Posterior cingulate gyrus (tissue), 11 donors: ENCODE measurements around the gene BIVM.

Source experiments
- DNase-seq, 10 donors: peaks; one replicate each; pipeline versions ENCODE4 v3.0.0 to v3.0.0-alpha.2; 2020 to 2021; ENCODE audit warnings: mixed read lengths in 3 of 10
- intact Hi-C: fragments of 100-400 bp; cut with DNase I; formaldehyde crosslinking; loops from one replicate; pipeline ENCODE4 v1.15.1; 2023

BIVM gene

DNA sequence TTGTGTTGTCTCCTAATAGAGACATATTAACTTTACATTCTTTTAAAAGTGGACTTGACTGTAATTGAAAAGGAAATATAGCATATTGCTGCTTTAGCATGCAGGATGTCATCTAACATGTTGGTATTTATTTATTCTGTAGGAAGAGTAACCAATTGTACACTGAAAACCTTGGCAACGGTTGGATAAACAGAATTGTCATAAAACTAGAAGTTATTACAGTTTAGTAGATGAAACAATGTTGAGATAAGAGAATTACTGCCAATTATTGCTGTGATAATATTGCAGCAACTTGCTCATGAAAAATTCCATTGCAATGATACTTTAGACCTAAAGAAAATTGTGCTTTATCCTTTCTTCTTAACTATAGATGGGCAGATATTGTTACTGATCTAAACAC is 39.4 kb downstream of the BIVM start:
- no peak for DNase-seq
- intact Hi-C loops, result no loop called here

DNA sequence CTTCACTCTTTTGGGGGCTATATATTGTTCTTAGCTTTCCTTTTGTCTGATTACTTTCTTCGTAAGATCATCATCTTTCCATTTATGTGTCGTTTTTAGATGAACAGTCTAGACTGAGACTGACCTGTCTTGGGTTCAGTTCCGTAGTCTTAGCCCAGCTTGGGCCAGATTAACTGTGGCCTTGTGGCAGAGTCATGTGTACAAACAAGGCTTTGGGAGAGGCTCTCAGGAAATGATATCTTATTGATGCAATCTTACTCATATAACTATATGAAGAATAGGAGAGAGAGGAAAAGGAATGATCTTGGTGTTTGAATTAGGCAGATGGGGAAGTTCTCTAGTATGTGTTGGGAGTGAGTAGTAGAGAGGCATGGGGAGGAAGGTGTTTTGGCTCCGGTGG is 40.1 kb downstream of the BIVM start:
- intact Hi-C loops, result no loop called here
- DNase-seq, result no peak

DNA sequence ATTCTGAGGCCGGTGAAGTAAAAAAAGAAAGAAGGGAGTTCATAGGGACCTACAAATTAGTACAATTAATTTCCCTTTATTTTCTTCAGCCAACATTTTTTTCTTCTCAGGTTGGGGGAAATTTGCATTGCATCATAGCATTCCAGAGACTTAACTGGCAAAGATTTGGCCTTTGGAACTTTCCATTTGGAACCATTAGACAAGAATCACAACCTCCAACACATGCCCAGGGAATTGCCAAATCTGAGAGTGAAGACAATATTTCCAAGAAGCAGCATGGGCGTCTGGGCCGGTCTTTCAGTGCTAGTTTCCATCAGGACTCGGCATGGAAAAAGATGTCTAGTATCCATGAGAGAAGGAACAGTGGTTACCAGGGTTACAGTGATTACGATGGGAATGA is 40.5 kb downstream of the BIVM start:
- no peak for DNase-seq
- intact Hi-C loops, result no loop called here

DNA sequence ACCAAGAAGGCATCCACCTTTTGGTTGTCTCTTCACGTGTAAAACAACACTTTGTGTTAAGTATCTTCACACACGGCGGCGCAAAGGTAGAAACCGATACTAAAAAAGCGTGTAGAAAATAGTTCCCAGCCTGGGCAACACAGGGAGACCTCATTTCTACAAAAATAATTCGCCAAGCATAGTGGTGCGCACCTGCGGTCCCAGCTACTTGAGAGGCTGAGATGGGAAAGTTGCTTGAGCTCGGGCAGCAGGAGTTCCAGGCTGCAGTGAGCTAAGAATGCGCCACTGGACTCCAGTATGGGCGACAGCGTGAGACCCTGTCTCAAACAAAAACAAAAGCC is 46.3 kb downstream of the BIVM start:
- no peak for DNase-seq
- intact Hi-C loops, result loop anchor here (2.0 kb wide), 1 partner anchor 44 kb away; no protein-coding TSS in a partner anchor

DNA sequence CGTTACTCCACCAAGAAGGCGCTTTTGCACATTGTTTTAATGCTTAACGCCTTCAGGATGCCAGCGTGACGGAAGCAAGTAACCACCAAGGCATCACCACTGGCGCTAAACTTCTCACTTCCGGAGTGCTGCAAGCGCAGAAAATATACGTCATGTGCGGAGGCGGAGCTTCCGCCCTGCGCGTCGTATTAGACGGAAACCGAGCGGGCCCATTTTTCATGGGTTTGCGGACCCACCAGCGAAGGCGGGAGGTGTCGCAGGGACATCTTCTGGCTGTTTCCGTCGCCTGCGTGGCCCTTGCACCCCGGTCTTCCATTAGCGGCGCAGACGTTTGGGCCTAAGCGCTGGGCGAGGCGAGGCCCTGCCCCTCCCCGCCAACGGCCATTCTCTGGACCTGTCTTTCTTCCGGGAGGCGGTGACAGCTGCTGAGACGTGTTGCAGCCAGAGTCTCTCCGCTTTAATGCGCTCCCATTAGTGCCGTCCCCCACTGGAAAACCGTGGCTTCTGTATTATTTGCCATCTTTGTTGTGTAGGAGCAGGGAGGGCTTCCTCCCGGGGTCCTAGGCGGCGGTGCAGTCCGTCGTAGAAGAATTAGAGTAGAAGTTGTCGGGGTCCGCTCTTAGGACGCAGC is 46.8 kb downstream of the BIVM start, which contains the start of gene ERCC5:
TSS of gene ERCC5 (plus strand) at position 403 of the 631 bp plus-strand sequence. CDS start 235 bp downstream, outside the sequence.
- intact Hi-C loops, result loop anchor here (2.0 kb wide), 4 partner anchors 45 to 265 kb away; partner anchors contain the start of genes TEX30 and TPP2
- peak; percentile 86 to 98 (median 91) for DNase-seq

DNA sequence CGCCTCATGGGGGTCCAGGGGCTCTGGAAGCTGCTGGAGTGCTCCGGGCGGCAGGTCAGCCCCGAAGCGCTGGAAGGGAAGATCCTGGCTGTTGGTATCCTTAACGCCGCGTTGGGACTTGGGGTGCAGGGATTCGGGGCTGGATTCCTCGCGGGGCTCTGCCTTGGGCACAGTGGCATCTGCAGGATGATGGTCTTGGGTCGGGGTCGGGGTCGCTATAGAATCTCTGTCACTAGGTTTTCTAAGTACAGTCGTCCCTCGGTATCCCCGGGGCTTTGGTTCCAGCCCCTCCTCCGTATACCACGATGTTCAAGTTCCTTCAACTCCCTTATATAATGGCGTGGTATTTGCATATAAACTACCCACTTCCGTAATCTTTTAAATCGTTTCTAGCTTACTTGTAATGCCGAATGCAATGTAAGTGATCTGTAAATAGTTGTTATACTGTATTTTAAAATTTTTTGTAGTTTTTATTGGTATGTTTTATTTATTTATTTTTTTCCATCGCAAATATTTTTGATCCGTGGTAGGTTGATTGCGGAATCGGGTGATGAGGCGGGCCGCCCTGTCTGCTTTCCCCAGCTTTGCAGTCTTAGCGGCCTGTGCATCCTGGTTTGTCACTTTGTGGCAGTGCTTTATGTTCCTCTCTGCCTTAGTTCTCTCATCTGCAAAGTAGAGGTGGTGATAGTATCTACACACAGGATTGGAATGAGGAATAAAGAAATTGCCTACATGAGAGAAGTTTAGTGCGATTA is 47.5 kb downstream of the BIVM start:
- peak in 4 of 10 donors; percentile 21 to 80 (median 52) for DNase-seq
- intact Hi-C loops, result loop anchor here (2.0 kb wide), 3 partner anchors 74 to 266 kb away; partner anchors contain the start of genes TEX30 and TPP2

DNA sequence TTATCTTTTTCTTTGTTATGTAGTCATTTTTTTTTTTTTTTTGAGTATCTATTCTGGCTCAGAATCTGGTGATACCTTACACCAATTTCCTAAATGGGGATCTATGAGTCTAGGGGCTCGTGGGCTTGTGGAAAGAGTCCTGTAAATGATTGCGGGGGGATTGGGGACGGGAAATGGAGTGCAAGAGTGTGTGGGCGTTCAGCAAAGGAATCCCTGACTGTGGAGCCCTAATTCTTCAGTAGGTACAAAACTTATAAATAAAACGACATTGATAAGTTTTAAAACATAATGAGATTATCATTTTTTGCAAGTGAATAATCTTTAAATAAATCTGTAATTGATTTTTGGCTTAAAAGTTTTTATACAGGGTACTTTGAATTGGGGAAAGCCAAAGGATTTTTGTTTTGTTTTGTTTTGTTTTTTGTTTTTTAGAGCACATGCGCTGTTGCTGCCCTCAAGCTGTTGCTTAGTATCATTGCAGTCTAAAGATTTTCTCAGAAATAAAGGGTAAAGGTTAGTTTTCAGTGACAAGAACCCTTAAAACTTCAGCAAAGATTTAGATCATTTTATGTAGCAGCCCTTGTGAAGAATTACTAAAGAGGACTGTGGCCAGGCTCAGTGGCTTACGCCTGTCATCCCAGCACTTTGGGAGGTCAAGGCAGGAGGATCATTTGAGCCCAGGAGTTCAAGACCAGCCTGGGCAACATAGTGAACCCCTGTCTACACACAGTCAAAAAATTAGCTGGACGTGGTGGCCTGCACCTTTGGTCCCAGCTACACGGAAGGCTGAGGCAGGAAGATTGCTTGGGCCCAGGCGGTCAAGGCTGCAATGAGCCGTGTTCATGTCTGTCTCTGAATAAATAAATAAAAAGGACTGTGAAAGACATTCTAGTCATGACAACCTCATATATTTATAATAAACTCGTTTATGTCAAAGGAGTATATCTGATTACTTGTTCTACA is 48.6 kb downstream of the BIVM start:
- peak in 2 of 10 donors; percentile 69 to 82 for DNase-seq
- intact Hi-C loops, result loop anchor here (2.0 kb wide), 3 partner anchors 75 to 267 kb away; partner anchors contain the start of genes TEX30 and TPP2

DNA sequence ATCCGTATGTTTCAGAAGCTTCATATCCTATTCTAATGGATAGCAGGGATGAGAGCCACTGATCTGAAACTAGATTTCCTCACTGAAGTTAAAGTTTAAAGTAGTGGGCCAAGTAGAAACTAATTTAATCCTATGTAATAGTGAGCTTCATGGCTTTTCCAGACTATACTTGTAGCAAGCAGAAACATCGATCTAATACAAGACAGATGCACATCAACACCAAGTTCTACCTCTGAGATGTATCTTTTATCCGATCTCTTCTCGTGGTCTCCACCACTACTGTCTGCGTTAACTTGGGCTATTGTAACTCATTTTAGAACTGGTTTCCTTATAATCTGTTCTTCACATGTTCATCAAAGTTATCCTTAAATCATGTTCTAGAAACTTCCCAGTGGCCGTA is 50.0 kb downstream of the BIVM start:
- DNase-seq, result no peak
- intact Hi-C loops, result no loop called here

DNA sequence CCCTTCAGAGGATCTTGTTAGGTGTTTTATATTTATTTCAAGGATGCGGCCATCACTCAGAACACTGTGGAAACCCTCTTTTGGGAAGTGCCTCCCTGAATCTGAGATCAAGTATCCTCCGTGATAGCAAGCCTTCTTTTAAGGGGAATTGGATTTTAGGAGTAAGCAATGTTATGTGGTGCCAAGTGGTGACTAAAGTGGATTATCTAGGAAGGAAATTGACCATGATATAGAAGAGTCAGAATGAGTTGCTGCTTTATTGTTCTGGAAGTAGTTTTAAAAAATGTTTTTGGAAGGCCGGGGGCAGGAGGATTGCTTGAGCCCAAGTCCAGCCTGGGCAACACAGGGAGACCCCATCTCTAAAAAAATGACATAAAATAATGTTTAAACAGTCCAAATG is 53.6 kb downstream of the BIVM start:
- DNase-seq, result no peak
- intact Hi-C loops, result no loop called here

DNA sequence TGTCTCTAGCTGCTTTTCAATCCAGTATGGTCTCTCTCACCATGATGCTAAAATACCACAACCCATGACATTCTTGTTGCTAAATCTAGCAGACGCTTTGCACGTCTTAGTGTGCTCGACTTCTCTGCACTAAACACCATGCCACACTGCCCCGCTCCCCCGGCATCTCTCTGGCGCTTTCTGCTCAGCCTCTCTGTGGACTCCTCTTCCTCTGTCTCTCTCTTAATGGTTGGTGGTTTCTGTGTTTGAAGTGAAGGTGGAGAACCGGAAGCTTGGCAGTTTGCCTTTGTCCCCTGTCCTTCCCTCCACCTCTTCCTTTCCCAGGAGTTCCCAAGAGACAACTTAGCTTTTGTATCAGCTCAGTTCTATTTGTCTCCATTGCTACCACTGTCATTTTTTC is 55.8 kb downstream of the BIVM start:
- intact Hi-C loops, result no loop called here
- no peak for DNase-seq

DNA sequence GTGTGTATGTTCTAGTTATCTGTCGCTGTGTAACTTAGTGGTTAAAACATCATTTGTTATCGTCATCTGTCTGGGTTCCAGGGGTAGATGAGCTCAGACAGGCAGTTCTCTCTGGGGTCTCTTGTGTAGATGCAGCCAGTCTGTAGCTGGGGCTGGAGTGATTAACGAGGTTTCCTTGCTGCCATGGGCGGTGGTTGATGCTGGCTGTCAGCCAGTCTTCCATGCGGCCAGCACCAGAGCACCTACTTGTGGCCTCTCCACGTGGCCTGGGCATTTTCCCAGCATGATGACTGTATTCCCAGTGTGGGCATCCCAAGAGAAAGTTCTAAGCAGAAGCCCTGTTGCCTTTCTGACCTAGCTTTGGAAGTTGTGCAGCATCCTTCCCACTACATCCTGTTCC is 57.6 kb downstream of the BIVM start:
- intact Hi-C loops, result no loop called here
- DNase-seq, result peak in 1 of 10 donors; percentile 52

DNA sequence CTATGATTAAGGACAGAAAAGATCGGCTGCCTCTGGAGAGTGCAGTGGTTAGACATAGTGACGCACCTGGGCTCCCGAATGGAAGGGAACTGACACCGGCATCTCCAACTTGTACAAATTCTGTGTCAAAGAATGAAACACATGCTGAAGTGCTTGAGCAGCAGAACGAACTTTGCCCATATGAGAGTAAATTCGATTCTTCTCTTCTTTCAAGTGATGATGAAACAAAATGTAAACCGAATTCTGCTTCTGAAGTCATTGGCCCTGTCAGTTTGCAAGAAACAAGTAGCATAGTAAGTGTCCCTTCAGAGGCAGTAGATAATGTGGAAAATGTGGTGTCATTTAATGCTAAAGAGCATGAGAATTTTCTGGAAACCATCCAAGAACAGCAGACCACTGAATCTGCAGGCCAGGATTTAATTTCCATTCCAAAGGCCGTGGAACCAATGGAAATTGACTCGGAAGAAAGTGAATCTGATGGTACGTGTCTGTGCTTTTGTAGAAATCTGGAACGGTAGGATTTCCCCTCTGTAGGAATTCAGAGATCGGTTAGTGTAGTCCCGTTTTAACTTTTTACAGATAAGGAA is 63.8 kb downstream of the BIVM start:
- intact Hi-C loops, result no loop called here
- no peak for DNase-seq

DNA sequence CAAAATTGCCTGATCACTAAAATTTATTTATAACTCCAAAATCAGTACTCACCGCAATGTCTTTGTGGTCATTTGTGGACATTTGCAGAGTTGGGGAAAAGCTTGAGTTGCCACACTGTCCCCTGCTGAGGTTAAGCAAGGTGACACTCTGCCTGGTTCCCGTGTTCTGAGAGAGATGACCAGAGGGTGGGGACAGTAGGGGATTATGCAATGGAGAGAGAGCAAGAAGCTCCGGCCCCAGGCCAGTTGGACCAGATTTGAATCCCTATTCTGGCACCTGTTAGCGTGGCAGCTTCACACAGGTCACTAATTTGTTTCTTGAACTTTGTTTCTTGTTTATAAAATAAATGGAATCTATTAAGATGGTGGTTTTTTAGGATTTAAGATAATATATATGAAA is 64.7 kb downstream of the BIVM start:
- intact Hi-C loops, result no loop called here
- DNase-seq, result no peak

DNA sequence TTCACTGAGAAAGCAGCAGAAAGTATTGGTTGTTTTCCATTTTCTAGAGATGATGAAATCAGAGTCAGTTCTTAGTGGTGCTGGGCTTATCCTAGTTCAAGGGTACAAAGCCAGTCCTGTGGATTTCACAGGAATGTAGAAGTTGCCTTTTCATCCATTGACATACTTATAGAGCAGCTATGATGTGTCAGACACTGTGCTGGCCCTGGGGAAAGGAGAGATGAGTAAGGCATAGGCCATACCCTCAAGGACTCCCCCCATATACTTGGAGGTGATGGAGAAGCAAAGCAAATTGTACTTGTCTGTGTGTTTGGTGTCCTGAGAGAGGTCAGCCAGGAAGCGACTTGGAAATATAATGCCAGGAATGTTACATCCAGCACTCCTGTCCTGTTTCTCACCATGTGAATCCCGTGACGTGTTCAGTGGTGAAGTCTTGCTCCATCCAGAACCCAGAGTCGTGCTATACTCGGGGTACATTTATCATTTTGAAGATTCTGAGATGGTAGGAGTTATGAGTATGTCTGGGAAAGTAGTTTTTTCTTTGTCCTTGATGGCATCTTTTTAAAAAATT is 69.5 kb downstream of the BIVM start:
- intact Hi-C loops, result no loop called here
- DNase-seq, result no peak

DNA sequence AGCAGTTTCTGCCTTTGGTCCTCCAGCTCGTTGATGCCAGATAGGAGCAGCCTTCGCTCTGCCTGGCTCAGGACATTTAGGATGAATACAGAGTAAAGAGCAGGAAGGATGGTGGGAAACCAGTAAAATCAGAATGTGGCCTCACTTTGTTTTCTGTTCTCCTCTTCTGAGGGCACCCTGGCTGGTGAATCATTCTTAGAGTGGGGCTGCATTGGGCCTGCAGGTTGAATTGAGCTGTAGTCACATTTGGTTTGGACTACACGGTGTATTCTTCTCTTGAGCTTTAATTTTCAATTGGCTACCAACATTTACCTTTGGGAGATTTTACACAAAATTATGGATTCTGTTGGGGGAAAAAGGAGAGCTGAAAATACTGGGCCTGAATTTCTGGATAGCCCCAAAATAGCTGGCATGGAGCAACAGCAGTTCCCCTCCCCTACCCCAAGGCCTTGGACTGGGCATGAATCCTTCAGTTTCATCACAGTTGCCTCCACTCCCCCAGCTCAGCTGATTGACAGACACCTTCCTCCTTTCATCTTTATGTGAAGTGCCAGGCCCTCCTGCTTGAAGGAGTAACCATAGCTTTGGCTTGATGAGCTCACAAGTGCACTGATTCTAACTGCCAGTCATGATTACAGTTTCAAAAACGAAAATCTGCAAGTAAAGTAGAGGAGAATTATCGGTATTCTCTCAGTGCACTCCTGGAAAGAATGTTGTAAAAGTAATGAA is 71.2 kb downstream of the BIVM start:
- no peak for DNase-seq
- intact Hi-C loops, result no loop called here

DNA sequence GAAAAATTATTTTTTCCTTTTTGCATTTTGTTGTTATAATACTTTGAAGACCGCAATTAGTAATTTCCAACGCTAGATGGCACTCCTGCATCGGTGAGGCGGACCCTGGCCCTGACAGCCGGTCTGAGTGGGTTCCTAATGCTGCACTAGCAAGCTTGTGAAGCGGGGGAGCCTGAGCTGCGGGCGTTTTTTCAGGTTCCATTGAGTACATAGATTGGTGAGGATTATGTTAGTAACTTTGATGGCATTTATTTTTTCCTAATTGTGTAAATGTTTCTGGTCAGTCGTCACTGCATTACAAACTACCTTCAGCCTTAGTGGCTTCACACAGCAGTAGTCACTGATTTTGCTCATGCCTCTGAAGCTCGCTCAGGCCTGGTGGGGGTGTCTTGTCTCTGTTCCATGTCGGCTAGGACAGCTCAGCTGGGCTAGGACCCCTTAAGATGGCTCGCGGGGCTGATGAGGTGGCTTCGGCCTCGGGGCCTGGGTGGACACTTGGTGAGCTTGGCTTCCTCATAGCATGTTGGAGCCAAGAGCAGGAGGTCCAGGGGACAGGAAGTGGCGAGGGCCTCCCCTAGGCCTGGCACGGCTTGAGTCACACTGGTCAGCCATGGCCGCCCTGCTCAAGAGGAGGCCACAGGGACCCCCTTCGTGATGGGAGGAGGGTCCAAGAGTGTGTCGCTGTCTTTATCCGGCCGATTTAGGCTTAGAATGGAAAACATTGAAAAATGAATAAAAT is 71.9 kb downstream of the BIVM start:
- DNase-seq, result peak; percentile 40 to 96 (median 70)
- intact Hi-C loops, result no loop called here

DNA sequence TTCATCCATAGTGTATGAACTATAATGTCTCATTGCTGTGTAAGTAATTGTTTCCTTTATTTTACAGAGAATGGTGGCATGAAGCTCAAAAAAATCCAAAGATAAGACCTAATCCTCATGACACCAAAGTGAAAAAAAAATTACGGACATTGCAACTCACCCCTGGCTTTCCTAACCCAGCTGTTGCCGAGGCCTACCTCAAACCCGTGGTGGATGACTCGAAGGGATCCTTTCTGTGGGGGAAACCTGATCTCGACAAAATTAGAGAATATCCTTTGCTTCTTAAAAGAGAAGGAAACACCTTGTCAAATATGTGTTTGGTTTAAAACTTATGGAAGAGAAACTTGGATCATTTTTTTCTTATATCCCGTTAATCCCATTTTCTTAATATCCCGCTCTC is 73.2 kb downstream of the BIVM start:
- intact Hi-C loops, result no loop called here
- no peak for DNase-seq

DNA sequence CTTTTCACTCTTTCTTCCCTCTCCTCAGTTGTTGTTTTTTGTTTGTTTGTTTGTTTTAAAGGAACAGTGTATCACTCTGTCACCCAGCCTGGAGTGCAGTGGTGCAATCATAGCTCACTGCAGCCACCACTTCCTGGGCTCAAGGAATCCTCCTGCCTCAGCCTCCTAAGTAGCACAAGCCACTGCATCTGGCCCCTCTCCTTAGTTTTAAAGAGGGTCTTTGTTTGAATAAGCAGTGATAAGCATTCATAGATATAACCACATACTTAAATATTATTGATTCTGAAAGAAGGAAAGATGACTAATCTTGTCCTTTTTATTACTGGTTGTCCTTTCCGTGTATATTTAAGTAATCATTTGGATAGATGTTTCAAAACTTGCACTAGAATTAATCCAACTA is 73.6 kb downstream of the BIVM start:
- DNase-seq, result no peak
- intact Hi-C loops, result no loop called here

DNA sequence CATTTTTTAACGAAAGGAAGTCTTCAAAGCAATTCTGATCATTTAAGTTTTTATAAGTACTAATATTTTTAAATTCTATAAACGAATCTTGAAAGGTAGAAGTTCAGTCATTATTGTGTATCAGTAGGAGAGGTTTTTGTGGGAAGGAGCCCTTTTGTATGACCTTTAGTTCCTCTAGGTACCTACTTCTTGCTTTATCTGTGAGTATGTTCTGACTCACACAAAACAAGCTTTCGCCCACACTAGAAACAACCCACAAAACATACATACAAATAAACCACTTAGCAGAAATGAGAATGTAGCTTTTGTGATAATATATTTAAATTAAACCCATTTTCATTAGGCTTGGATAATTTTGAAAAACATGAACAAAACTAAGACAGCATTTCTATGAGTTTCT is 74.7 kb downstream of the BIVM start:
- DNase-seq, result no peak
- intact Hi-C loops, result no loop called here
